Trophoblast cell (in vitro differentiated cells and primary cell): ENCODE data around the gene GPR142.

Experiments used
- DNase-seq, 2 donors: peaks; one replicate each; pipeline ENCODE4 v3.0.0-alpha.2; 2016
- H2AFZ ChIP-seq: 2 replicates; pipeline ENCODE4 v1.6.1; 2013; ENCODE audit warnings: low read length, moderate library complexity, mild to moderate bottlenecking; ENCODE audit not compliant: insufficient read depth, poor library complexity
- H2AK5ac ChIP-seq: 2 replicates; pipeline ENCODE4 v1.6.1; 2013; ENCODE audit warnings: mild to moderate bottlenecking, low read length
- H2BK120ac ChIP-seq: 2 replicates; pipeline ENCODE4 v1.6.1; 2013; ENCODE audit warnings: low read length, mild to moderate bottlenecking, moderate library complexity; ENCODE audit not compliant: insufficient read depth, poor library complexity
- H2BK12ac ChIP-seq: 2 replicates; pipeline ENCODE4 v1.6.1; 2013; ENCODE audit warnings: mild to moderate bottlenecking, low read length, moderate library complexity
- H2BK5ac ChIP-seq: 2 replicates; pipeline ENCODE4 v1.6.1; 2013; ENCODE audit warnings: low read length, low read depth, moderate library complexity, mild to moderate bottlenecking; ENCODE audit not compliant: poor library complexity
- H3K14ac ChIP-seq: 2 replicates; pipeline ENCODE4 v1.6.1; 2013; ENCODE audit warnings: mild to moderate bottlenecking, low read length
- H3K18ac ChIP-seq: 2 replicates; pipeline ENCODE4 v1.6.1; 2013; ENCODE audit warnings: mild to moderate bottlenecking, low read length
- H3K23ac ChIP-seq: 2 replicates; pipeline ENCODE4 v1.6.1; 2013; ENCODE audit warnings: low read length
- H3K27ac ChIP-seq: 2 replicates; pipeline ENCODE4 v1.5.1; 2013; ENCODE audit warnings: low read depth, mild to moderate bottlenecking, inconsistent platforms, low read length, moderate library complexity
- H3K27me3 ChIP-seq: 2 replicates; pipeline ENCODE4 v1.6.1; 2013; ENCODE audit warnings: inconsistent platforms, mild to moderate bottlenecking, low read length, moderate library complexity; ENCODE audit not compliant: insufficient read depth
- H3K36me3 ChIP-seq, 2 experiments: 1 replicate in 1 of 2; 2 replicates in 1 of 2; pipeline ENCODE4 v1.6.1; 2013; ENCODE audit warnings: low read length in 2 of 2, mild to moderate bottlenecking in 2 of 2, moderate library complexity in 1 of 2; ENCODE audit not compliant: insufficient read depth in 2 of 2, control insufficient read depth in 1 of 2
- H3K4ac ChIP-seq: 2 replicates; pipeline ENCODE4 v1.6.1; 2013; ENCODE audit warnings: low read depth, mild to moderate bottlenecking, low read length, moderate library complexity
- H3K4me1 ChIP-seq, 2 experiments: 1 replicate in 1 of 2; 2 replicates in 1 of 2; pipeline ENCODE4 v1.6.1; 2013; ENCODE audit warnings: low read length in 2 of 2, mild to moderate bottlenecking in 2 of 2, moderate library complexity in 1 of 2; ENCODE audit not compliant: insufficient read depth in 2 of 2, control insufficient read depth in 1 of 2
- H3K4me2 ChIP-seq: 2 replicates; pipeline ENCODE4 v1.6.1; 2013; ENCODE audit warnings: inconsistent platforms, mild to moderate bottlenecking, low read length, moderate library complexity
- H3K4me3 ChIP-seq: 2 replicates; pipeline ENCODE4 v1.5.1; 2013; ENCODE audit warnings: mild to moderate bottlenecking, low read depth, low read length, inconsistent platforms
- H3K79me1 ChIP-seq: one replicate; pipeline ENCODE4 v1.6.1; 2013; ENCODE audit warnings: low read length
- H3K79me2 ChIP-seq: 2 replicates; pipeline ENCODE4 v1.6.1; 2013; ENCODE audit warnings: low read length, mild to moderate bottlenecking; ENCODE audit not compliant: control insufficient read depth, insufficient read depth, poor library complexity
- H3K9ac ChIP-seq: 2 replicates; pipeline ENCODE4 v1.6.1; 2013; ENCODE audit warnings: mild to moderate bottlenecking, low read length
- H3K9me3 ChIP-seq: 2 replicates; pipeline ENCODE4 v1.6.1; 2013; ENCODE audit warnings: low read depth, mild to moderate bottlenecking, control low read depth, inconsistent platforms, low read length; ENCODE audit not compliant: insufficient read depth
- H4K12ac ChIP-seq: 2 replicates; pipeline ENCODE4 v1.6.1; 2013; ENCODE audit warnings: low read depth, mild to moderate bottlenecking, low read length, moderate library complexity
- H4K8ac ChIP-seq: 2 replicates; pipeline ENCODE4 v1.6.1; 2013; ENCODE audit warnings: low read depth, mild to moderate bottlenecking, low read length, moderate library complexity
- H4K91ac ChIP-seq: one replicate; pipeline ENCODE4 v1.6.1; 2013; ENCODE audit warnings: low read depth, mild to moderate bottlenecking, low read length, moderate library complexity
- WGBS: extraction: QIAGEN DNeasy Blood & Tissue Kit; methylation state at CpG from one replicate; pipeline ENCODE4 v1.1.7; 2013; ENCODE audit warnings: missing lambda C conversion rate; ENCODE audit not compliant: insufficient read length, insufficient coverage; ENCODE audit errors: extremely low coverage; 5-methylcytosine and 5-hydroxymethylcytosine counted together

GPR142 gene

GRCh38 chr17:74374858-74375257, 7.6 kb downstream of the GPR142 start:
- H4K8ac ChIP-seq = no peak overlapping the region
- H3K36me3 ChIP-seq = no peaks in the 10 kb centered on the region
- H3K79me1 ChIP-seq = no peaks in the 10 kb centered on the region
- H2AFZ ChIP-seq = no peak overlapping the region
- no peak overlapping the region for H4K12ac ChIP-seq
- no peak overlapping the region for H3K4ac ChIP-seq
- no peak overlapping the region for H3K9ac ChIP-seq
- H4K91ac ChIP-seq = no peak overlapping the region
- no peak overlapping the region for H3K4me2 ChIP-seq
- H3K4me3 ChIP-seq = no peak overlapping the region
- no peak overlapping the region for H3K27ac ChIP-seq
- H2BK120ac ChIP-seq = no peak overlapping the region
- H2AK5ac ChIP-seq = no peak overlapping the region
- no peaks in the 10 kb centered on the region for H3K79me2 ChIP-seq
- no peaks in the 10 kb centered on the region for H3K9me3 ChIP-seq
- no peak overlapping the region for H3K23ac ChIP-seq
- no peak overlapping the region for H3K14ac ChIP-seq
- H2BK12ac ChIP-seq = no peak overlapping the region
- no CpG with 5 or more reads among the region's 3 CpGs for WGBS
- peaks cover 4% of the 10 kb centered on the region in 2 experiments for H3K4me1 ChIP-seq
- H3K18ac ChIP-seq = no peak overlapping the region
- no peaks in the 10 kb centered on the region for H3K27me3 ChIP-seq
- DNase-seq = peak in 1 of 2 donors; percentile 13
- no peak overlapping the region for H2BK5ac ChIP-seq

DNA sequence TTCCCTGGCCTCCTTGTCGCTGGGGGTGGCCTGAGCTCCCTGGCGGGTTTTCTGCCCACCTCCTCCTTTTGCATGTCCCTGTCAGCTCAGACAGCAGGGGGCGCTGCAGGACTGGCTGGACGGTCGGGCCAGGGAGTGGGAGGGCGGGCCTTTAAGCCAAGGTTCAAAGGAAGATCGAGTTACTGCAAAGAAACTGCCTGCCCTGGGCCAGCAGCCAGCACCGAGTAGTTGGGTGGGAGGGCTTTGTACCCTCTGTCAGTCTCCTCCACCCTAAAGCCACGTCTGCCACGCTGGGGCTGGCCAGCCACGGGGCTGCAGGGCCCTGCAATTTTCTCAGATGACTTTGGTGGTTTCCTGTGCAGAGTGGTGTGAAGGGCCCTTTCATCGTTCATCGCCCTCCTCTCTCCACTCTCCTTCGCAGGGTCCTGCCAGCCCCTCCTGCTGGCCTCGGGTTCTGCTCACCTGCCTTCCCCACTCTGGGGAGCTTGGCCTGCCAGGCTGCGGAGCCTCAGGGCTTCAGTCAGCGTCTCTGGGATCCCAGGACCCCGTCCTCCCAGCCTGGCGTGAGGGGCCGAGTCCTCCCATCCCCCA, 12.3 kb downstream of the GPR142 start:
- Histone ChIP-seq H3K4ac (no peak overlapping the region), H3K14ac (no peak overlapping the region), H3K79me2 (no peaks in the 10 kb centered on the region), H3K4me1 (peaks cover 9% of the 10 kb centered on the region in 2 experiments), H3K27me3 (no peaks in the 10 kb centered on the region), H3K18ac (no peak overlapping the region), H4K8ac (no peak overlapping the region), H3K9me3 (no peaks in the 10 kb centered on the region), H3K4me2 (peak overlapping the region; percentile 30), H3K9ac (no peak overlapping the region), H2BK5ac (no peak overlapping the region), H2AFZ (no peak overlapping the region), H3K79me1 (no peaks in the 10 kb centered on the region), H2BK120ac (no peak overlapping the region), H3K36me3 (no peaks in the 10 kb centered on the region), H4K12ac (no peak overlapping the region), H4K91ac (no peak overlapping the region), H3K23ac (no peak overlapping the region), H2AK5ac (no peak overlapping the region), H3K27ac (no peak overlapping the region), H3K4me3 (no peak overlapping the region), H2BK12ac (no peak overlapping the region)
- WGBS = no CpG with 5 or more reads among the region's 20 CpGs
- DNase-seq = peak; percentile 68 to 82

DNA sequence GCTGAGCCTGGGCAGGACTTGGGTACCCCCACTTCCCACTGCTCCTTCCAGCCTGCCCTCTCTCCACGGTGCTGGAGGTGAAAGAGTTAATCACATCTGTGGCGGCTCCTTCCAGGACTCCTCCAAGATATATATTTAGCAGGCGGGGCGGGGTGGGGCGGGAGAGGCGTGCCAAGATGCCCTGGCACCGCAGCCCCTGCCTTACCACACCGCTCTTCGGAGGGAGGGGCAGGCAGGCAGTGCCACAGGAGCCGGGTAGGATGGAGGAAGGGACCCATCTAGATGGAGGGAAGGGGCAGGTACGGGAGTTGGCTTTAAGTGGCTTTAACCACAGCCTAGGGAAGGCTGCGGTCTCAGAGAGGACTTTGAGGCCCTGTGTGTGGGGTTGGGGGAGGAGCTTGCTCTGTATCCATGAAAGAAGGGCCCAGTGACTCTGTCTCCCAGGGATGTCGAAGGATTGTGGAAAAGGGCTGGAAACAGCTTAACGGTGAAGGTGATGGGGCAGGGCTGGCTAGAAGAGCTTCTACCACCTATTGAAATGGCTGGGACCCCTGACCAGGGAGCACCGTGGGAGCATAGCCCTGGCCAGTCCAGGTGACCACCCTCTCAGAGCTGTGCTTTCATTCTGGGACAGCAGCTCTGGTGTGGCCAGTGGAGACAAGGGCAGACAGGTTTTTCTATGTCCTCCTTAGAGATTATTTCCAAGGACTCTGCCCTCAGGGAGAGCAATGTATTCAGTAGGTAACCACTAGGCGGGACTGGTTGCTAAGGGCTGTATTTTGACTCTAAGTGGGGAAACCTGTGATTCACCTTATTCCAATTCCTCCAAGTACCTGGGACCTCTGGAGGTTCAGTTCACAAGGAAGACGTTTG, 13.0 kb downstream of the GPR142 start:
- Histone ChIP-seq H3K4me1 (peaks cover 9% of the 10 kb centered on the region in 2 experiments), H2BK120ac (no peak overlapping the region), H3K27me3 (no peaks in the 10 kb centered on the region), H3K23ac (no peak overlapping the region), H3K18ac (no peak overlapping the region), H2AK5ac (no peak overlapping the region), H3K4me2 (no peak overlapping the region), H3K27ac (no peak overlapping the region), H3K9me3 (no peaks in the 10 kb centered on the region), H4K91ac (no peak overlapping the region), H3K14ac (no peak overlapping the region), H3K36me3 (no peaks in the 10 kb centered on the region), H3K9ac (no peak overlapping the region), H2BK5ac (no peak overlapping the region), H2AFZ (no peak overlapping the region), H4K8ac (no peak overlapping the region), H3K4me3 (no peak overlapping the region), H4K12ac (no peak overlapping the region), H3K4ac (no peak overlapping the region), H3K79me2 (no peaks in the 10 kb centered on the region), H3K79me1 (no peaks in the 10 kb centered on the region), H2BK12ac (no peak overlapping the region)
- no CpG with 5 or more reads among the region's 17 CpGs for WGBS
- DNase-seq = peak; percentile 52 to 64

DNA sequence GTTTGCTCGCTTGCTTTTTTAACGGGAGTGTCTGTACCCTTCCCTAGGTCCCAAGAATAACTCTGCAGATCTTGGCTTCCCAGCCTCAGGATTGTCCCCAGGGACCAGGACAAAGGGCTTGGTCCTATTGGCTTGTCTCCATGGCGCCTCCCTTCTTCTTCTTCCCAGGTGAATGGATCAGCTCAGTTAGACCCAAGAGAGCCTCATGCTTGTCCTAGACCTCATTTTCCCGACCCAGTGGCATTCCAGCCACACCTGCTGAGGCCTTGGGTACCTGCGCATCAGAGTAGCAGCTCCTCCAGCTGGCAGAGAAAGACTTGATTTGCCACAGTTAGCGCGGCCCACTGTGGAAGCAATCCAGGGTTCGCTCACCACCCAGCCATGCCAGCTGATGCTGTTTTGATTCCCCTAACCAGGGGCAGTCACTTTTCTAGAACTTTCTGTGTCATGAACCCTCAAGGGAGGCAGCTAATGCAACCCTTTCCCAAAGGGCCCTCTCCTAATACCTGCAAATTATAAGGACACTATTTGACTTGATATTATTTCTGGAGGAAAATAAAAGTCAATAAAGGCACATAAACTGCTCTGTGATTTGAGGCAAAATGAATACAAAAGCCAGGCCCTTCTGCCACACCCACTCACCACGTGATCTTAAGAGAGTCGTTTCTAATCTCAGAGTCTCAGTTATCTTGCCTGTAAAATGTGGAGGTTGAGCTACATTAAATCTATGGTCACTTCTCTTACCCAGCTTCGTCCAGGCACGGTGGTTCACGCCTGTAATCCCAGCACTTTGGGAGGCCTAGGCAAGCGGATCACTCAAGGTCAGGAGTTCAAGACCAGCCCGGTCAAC, 13.9 kb downstream of the GPR142 start:
- Histone ChIP-seq H3K9me3 (no peaks in the 10 kb centered on the region), H3K18ac (no peak overlapping the region), H2BK12ac (no peak overlapping the region), H3K4me1 (peaks cover 9% of the 10 kb centered on the region in 2 experiments), H3K27me3 (no peaks in the 10 kb centered on the region), H3K36me3 (no peaks in the 10 kb centered on the region), H3K4me2 (no peak overlapping the region), H3K27ac (no peak overlapping the region), H2BK5ac (no peak overlapping the region), H3K23ac (no peak overlapping the region), H2AFZ (no peak overlapping the region), H3K79me1 (no peaks in the 10 kb centered on the region), H4K12ac (no peak overlapping the region), H3K4ac (no peak overlapping the region), H3K79me2 (no peaks in the 10 kb centered on the region), H3K14ac (no peak overlapping the region), H2BK120ac (no peak overlapping the region), H3K4me3 (no peak overlapping the region), H3K9ac (peak overlapping the region; percentile 53), H4K91ac (no peak overlapping the region), H2AK5ac (no peak overlapping the region), H4K8ac (no peak overlapping the region)
- DNase-seq = no peak
- no CpG with 5 or more reads among the region's 15 CpGs for WGBS
